GM12874 (cell line): ENCODE data around the gene CAND2.

ENCODE experiments used
- TF ChIP-seq, protein P1 (sequence below): IDR thresholded peaks from 2 replicates; pipeline ENCODE4 v1.5.1; 2011; ENCODE audit warnings: low read depth, mild to moderate bottlenecking, control low read depth, low read length, moderate library complexity; ENCODE audit not compliant: insufficient read depth

The CAND2 gene

GRCh38 chr3:12817343-12817710 lies 20.8 kb downstream of the CAND2 start:
- TF ChIP-seq, protein P1, sequence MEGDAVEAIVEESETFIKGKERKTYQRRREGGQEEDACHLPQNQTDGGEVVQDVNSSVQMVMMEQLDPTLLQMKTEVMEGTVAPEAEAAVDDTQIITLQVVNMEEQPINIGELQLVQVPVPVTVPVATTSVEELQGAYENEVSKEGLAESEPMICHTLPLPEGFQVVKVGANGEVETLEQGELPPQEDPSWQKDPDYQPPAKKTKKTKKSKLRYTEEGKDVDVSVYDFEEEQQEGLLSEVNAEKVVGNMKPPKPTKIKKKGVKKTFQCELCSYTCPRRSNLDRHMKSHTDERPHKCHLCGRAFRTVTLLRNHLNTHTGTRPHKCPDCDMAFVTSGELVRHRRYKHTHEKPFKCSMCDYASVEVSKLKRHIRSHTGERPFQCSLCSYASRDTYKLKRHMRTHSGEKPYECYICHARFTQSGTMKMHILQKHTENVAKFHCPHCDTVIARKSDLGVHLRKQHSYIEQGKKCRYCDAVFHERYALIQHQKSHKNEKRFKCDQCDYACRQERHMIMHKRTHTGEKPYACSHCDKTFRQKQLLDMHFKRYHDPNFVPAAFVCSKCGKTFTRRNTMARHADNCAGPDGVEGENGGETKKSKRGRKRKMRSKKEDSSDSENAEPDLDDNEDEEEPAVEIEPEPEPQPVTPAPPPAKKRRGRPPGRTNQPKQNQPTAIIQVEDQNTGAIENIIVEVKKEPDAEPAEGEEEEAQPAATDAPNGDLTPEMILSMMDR = no peak

DNA sequence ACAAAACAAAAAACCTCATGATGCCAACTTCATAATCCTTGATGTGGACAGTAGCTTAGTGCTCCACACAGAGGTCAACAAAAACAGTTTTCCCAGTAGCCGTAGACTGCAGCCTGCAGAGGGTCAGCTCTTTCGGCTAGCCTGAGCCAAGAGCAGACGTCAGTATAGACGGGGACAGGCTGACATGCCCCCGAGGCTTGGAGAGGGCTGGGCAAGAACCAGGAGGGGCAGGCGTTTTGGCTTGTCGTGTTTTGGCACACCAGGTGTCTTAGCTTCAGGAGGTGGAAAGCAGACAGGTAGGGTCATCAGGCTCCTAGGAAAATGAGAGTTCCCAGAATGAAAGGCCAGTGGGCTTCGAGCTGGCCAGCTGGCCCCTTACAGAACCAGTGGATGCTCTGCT lies 21.8 kb downstream of the CAND2 start:
- TF ChIP-seq, protein P1 = no peak

- TF ChIP-seq, protein P1 = no peak
Measured at GRCh38 chr3:12818773-12819172, 22.3 kb downstream of the CAND2 start.

DNA sequence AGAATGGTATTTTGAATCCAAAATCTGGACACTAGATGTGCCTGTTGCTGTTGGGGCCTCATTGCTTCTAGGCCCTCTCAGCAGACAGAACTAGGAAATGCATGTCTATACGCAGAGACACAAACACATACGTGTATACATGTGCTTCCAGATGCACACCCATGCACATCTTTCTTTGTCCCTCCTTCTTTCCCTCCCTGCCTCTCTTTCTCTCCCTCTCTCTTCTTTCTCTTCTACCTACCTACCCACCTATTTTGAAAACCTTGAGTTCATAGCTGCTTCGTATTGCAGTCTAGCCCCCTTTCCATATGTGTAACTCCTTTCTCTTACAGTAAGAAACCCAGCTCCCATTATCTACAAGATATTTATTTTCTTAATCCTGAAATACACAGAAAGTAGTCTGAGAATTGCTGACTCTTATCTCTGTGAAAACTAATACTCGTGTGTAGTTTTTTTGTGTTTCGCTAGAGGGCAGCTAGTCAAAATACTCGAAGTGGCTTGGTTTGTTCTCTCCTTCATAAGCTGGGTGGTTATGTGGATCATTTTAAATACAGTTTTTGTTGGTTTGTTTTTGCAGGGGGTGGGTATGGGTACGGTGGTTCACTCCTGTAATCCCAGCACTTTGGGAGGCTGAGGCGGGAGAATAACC lies 26.4 kb downstream of the CAND2 start:
- TF ChIP-seq, protein P1 = peak; percentile 25; the same call in 1 of the 2 replicates

DNA sequence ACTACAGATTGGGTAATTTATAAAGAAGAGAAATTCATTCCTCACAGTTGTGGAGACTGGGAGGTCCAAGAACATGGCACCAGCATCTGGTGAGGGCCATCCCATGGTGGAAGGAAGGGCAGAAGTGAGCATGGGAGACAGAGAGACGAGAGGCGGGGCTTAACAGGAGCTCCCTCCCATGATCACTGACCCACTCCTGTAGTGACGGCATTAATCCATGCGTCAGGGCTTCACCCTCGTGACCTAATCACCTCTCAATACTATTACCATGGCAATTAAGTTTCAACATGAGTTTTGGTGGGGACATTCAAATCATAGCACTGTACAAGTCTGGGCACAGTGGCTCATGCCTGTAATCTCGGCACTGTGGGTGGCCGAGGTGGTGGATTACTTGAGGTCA lies 27.8 kb downstream of the CAND2 start:
- TF ChIP-seq, protein P1 = no peak

DNA sequence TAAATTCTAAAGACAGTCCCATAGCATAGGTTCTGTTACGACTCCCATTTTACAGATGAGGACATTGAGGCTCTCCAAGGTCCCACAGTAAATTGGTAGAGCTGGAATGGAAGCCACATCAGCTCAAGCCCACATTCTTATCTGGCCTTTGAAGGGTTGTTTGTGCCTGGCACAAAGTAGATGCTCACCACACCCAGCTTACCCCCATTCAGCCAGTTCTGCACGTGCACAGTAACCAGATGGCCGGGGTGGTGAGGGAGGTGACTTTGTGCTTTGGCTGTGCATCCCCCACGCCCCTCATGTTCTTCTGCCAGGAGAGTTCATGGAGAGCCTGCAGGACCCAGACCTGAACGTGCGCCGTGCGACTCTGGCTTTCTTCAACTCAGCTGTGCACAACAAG lies 28.7 kb downstream of the CAND2 start:
- TF ChIP-seq, protein P1 = no peak

DNA sequence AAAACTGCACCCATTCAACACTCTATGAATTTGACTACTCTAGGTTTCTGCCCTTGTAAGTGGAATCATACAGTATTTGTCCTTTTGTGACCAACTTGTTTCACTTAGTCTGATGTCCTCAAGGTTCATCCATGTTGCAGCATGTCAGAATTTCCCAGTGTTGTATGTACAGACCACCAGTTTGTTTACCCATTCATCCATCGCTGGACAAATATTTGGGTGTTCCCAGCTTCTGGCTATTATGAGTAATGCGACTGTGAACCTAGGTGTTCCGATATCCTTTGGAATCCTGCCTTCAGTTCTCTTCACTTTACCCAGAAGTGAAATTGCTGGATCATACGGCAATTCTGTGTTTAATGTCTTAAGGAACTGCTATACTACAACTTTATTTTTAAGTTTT lies 32.3 kb downstream of the CAND2 start:
- TF ChIP-seq, protein P1 = no peak
